Brain microvascular endothelial cell (primary cell): ENCODE measurements around the gene JAKMIP3.

Experiments
- DNase-seq: peaks from one replicate; pipeline ENCODE4 v3.0.0-alpha.2; 2020
- H3K27ac ChIP-seq: fragments of 250-450 bp; sonication (Bioruptor Pico); 2 replicates; pipeline ENCODE4 v1.5.1; 2020; ENCODE audit warnings: mild to moderate bottlenecking, moderate library complexity
- H3K27me3 ChIP-seq: fragments of 250-450 bp; sonication (Bioruptor Pico); replicated peaks from 2 replicates; pipeline ENCODE4 v1.5.1; 2020; ENCODE audit warnings: mild to moderate bottlenecking
- H3K36me3 ChIP-seq: fragments of 250-450 bp; sonication (Bioruptor Pico); replicated peaks from 2 replicates; pipeline ENCODE4 v1.5.1; 2020; ENCODE audit warnings: mild to moderate bottlenecking
- H3K4me3 ChIP-seq: 2 replicates; pipeline ENCODE4 v1.5.1; 2011; ENCODE audit warnings: low read depth, mild to moderate bottlenecking, control low read depth, low read length, moderate library complexity
- CTCF ChIP-seq: IDR thresholded peaks from 2 replicates; pipeline ENCODE4 v1.5.1; 2011; ENCODE audit warnings: low read depth, mild to moderate bottlenecking, moderate library complexity, low read length, control low read depth, inconsistent platforms; ENCODE audit errors: missing control alignments
- in situ Hi-C: cut with HindIII; loops from 2 replicates; pipeline ENCODE4 v1.10.0; 2017; ENCODE audit warnings: low sequenced_read_pairs, low pct_ligation_motif_present

Gene JAKMIP3

GRCh38 chr10:132045324-132045723 is 20.4 kb upstream of the JAKMIP3 start:
- in situ Hi-C loops, result no loop called here
- Histone ChIP-seq H3K4me3 (no peak overlapping the region), H3K36me3 (no peaks in the 10 kb centered on the region), H3K27me3 (peaks cover 5% of the 10 kb centered on the region), H3K27ac (no peak overlapping the region)
- TF ChIP-seq CTCF, result no peak
- DNase-seq, result no peak

- Histone ChIP-seq H3K27me3 (peaks cover 5% of the 10 kb centered on the region), H3K4me3 (no peak overlapping the region), H3K36me3 (no peaks in the 10 kb centered on the region), H3K27ac (no peak overlapping the region)
- in situ Hi-C loops, result no loop called here
- no peak for DNase-seq
- no peak for TF ChIP-seq CTCF
Observed at GRCh38 chr10:132047575-132048293, 18.0 kb upstream of the JAKMIP3 start.

DNA sequence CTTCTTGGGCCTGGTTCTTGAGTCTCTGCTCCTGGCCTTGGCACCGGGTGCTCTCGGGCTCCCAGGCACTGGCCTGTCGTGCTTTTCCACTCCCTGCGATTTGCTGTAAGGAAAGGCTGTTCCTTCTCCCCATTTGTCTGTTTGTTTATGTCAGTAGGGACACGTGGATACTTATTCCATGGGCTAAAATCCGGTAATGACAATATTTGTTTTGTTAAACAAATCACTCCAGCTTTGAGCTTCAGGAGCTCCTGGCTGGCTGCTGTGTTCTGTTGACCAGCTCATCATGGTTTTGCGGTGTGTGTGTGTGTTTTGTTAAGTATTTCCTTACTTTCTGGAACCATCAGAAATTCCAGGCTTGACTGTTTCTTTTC is 17.5 kb upstream of the JAKMIP3 start:
- no peak overlapping the region for H3K27ac ChIP-seq
- in situ Hi-C loops, result no loop called here
- TF ChIP-seq CTCF, result no peak
- peaks cover 5% of the 10 kb centered on the region for H3K27me3 ChIP-seq
- H3K36me3 ChIP-seq, result no peaks in the 10 kb centered on the region
- no peak for DNase-seq
- H3K4me3 ChIP-seq, result no peak overlapping the region

DNA sequence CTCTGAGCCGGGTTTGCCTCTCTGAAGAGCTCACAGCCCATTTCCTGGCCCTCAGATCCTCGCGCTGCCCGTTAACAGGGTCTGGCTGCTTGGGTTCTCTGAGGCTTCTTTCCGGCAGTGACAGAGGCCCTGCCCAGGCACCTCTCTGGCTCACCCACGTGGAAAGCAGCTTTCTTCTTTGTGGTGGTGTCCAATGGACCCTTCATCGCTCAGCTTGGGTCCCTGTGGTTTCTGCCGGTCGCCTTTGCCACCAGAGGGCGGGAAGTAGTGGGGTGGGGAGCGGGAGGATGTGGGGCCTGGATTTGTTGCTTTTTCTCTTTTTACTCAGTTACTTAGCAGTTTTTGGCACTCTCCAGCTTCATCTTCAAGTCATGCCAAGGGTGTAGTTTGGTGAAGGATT is 15.6 kb upstream of the JAKMIP3 start:
- in situ Hi-C loops, result no loop called here
- Histone ChIP-seq H3K27ac (no peak overlapping the region), H3K4me3 (no peak overlapping the region), H3K36me3 (no peaks in the 10 kb centered on the region), H3K27me3 (no peaks in the 10 kb centered on the region)
- TF ChIP-seq CTCF, result no peak
- no peak for DNase-seq

- in situ Hi-C loops, result no loop called here
- no peak overlapping the region for H3K4me3 ChIP-seq
- no peak for TF ChIP-seq CTCF
- DNase-seq, result no peak
- no peak overlapping the region for H3K27ac ChIP-seq
- no peaks in the 10 kb centered on the region for H3K36me3 ChIP-seq
- no peaks in the 10 kb centered on the region for H3K27me3 ChIP-seq
Observed at GRCh38 chr10:132052124-132052523, 13.6 kb upstream of the JAKMIP3 start.

DNA sequence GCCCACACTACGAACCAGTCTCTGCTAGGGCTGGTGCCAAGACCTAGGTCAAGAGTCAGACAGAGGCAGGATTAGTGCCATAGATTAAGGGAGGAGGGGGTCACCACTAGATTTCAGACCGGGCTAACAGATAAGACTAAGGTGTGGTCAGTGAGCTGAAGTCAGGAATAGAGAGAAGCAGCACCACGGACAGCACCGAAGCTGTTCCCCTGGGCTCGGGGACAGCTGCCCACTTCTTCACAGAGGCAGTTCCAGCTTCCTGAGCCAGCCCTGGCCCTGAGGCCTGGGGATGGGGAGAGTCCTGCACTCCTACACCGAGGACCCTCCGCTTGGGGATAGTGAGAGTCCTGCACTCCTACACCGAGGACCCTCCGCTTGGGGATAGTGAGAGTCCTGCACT is 11.2 kb upstream of the JAKMIP3 start:
- H3K27me3 ChIP-seq, result no peaks in the 10 kb centered on the region

More for the DNA sequence above, 11.2 kb upstream of the JAKMIP3 start:
- TF ChIP-seq CTCF, result no peak
- no peak for DNase-seq
- Histone ChIP-seq H3K36me3 (no peaks in the 10 kb centered on the region), H3K4me3 (no peak overlapping the region), H3K27ac (no peak overlapping the region)
- in situ Hi-C loops, result no loop called here
